A549 (cell line): ENCODE results near the gene RPS10. TPM values are rescaled to one million over a fixed set of nuclear protein-coding genes. Genes with fewer than 3 reads are reported as not detected.

ENCODE experiments used
- ATAC-seq, 2 experiments: fragments of 200-7000 bp in 1 of 2; fragments of >200 bp in 1 of 2; cut with Nextera tagmentation in 1 of 2; cut with Tn5 transposase in 1 of 2; 3 replicates each; pipeline versions ENCODE4 v1.8.0 to v1.9.1; 2018 to 2020; ENCODE audit warnings: mild to moderate bottlenecking in 1 of 2, moderate library complexity in 1 of 2
- CTCF ChIA-PET: fragments of 300-600 bp; sonication (Branson Sonifier 250); formaldehyde crosslinking; extraction: SDS; loops from one replicate; lab custom pipeline; 2021; ENCODE audit warnings: antibody characterized with exemption, inconsistent platforms; lab: Yijun Ruan, JAX
- POLR2A ChIA-PET: fragments of 350-600 bp; formaldehyde crosslinking; extraction: SDS; loops from one replicate; lab custom pipeline; 2021; ENCODE audit warnings: antibody characterized with exemption, inconsistent platforms; lab: Yijun Ruan, JAX
- DNase-seq, 2 experiments: peaks; one replicate each; pipeline versions ENCODE4 v3.0.0 to v3.0.0-alpha.2; 2011 to 2016; ENCODE audit warnings: low read depth in 1 of 2, low spot score in 1 of 2
- FAIRE-seq: peaks from 2 replicates; lab custom pipeline; 2011; peaks lifted over from hg19 to GRCh38; lab: Jason Lieb, UNC
- H3K27ac ChIP-seq, 2 experiments: fragments of >200 bp; sonication (Bioruptor Twin); formaldehyde crosslinking; 3 replicates each; pipeline ENCODE4 v1.5.1; 2016 to 2017
- H3K4me1 ChIP-seq: fragments of >200 bp; sonication (Bioruptor Twin); formaldehyde crosslinking; 3 replicates; pipeline ENCODE4 v1.6.1; 2016
- H3K4me2 ChIP-seq: fragments of >200 bp; sonication (Bioruptor Twin); formaldehyde crosslinking; 3 replicates; pipeline ENCODE4 v1.6.1; 2016
- H3K4me3 ChIP-seq: fragments of >200 bp; sonication (Bioruptor Twin); formaldehyde crosslinking; 3 replicates; pipeline ENCODE4 v1.5.1; 2016
- H3K9me3 ChIP-seq: fragments of >200 bp; sonication (Bioruptor Twin); formaldehyde crosslinking; 3 replicates; pipeline ENCODE4 v1.6.1; 2016
- CEBPB ChIP-seq, 2 experiments: fragments of >200 bp in 1 of 2; sonication (Bioruptor Twin) in 1 of 2; formaldehyde crosslinking in 1 of 2; IDR thresholded peaks; 2 replicates each; pipeline ENCODE4 v1.6.1; 2012 to 2016
- CHD2 ChIP-seq: fragments of 150-350 bp; IDR thresholded peaks from 2 replicates; pipeline ENCODE4 v1.6.1; 2014; ENCODE audit warnings: low read length; ENCODE audit not compliant: partially characterized antibody
- CHD4 ChIP-seq: fragments of 200-600 bp; sonication (generic); IDR thresholded peaks from 2 replicates; pipeline ENCODE4 v1.6.1; 2016; ENCODE audit warnings: antibody characterized with exemption, mild to moderate bottlenecking, borderline replicate concordance
- EHMT2 ChIP-seq: fragments of 200-600 bp; sonication (generic); IDR thresholded peaks from 2 replicates; pipeline ENCODE4 v1.6.1; 2016; ENCODE audit warnings: antibody characterized with exemption, low read depth, mild to moderate bottlenecking, moderate library complexity
- FOSL2 ChIP-seq, 2 experiments: fragments of 450-650 bp in 1 of 2; fragments of >200 bp in 1 of 2; sonication (Bioruptor Twin) in 1 of 2; formaldehyde crosslinking; IDR thresholded peaks; 2 replicates each; pipeline versions ENCODE4 v1.5.0 to v1.6.1; 2016 to 2020; ENCODE audit warnings: mild to moderate bottlenecking in 1 of 2, moderate library complexity in 1 of 2
- GATA3 ChIP-seq: IDR thresholded peaks from 2 replicates; pipeline ENCODE4 v1.6.1; 2012; ENCODE audit warnings: borderline replicate concordance
- HEYL ChIP-seq: fragments of 250-450 bp; sonication (Bioruptor Pico); IDR thresholded peaks from 2 replicates; pipeline ENCODE4 v1.8.0; 2021; ENCODE audit warnings: mild to moderate bottlenecking, moderate library complexity
- HOXB13 ChIP-seq: fragments of 250-450 bp; sonication (Bioruptor Pico); IDR thresholded peaks from 2 replicates; pipeline ENCODE4 v1.5.0; 2020; ENCODE audit warnings: low read depth, mild to moderate bottlenecking, moderate library complexity
- HOXB5 ChIP-seq: fragments of 250-450 bp; sonication (Bioruptor Pico); IDR thresholded peaks from 2 replicates; pipeline ENCODE4 v1.5.0; 2020; ENCODE audit warnings: mild to moderate bottlenecking, moderate library complexity
- JUN ChIP-seq, 2 experiments: fragments of >200 bp; sonication (Bioruptor Twin); formaldehyde crosslinking; IDR thresholded peaks; 2 replicates in 1 of 2; 3 replicates in 1 of 2; pipeline ENCODE4 v1.6.1; 2016 to 2017
- MAFK ChIP-seq: fragments of 450-650 bp; IDR thresholded peaks from 2 replicates; pipeline ENCODE4 v1.6.1; 2014; ENCODE audit not compliant: partially characterized antibody
- POLR2A ChIP-seq: IDR thresholded peaks from 2 replicates; pipeline ENCODE4 v1.6.1; 2012; ENCODE audit warnings: mild to moderate bottlenecking, low read length
- POLR2AphosphoS2 ChIP-seq: conservative IDR thresholded peaks from 2 replicates; pipeline ENCODE4 v1.6.1; 2012; ENCODE audit warnings: low read length, improper control_type of control experiment, inconsistent platforms
- RAD21 ChIP-seq, 2 experiments: fragments of >200 bp in 1 of 2; sonication (Bioruptor Twin) in 1 of 2; formaldehyde crosslinking in 1 of 2; IDR thresholded peaks in 1 of 2; conservative IDR thresholded peaks in 1 of 2; 2 replicates in 1 of 2; 3 replicates in 1 of 2; pipeline ENCODE4 v1.6.1; 2012 to 2018; ENCODE audit warnings: inconsistent platforms in 1 of 2
- RCOR1 ChIP-seq: fragments of 150-350 bp; IDR thresholded peaks from 2 replicates; pipeline ENCODE4 v1.6.1; 2014; ENCODE audit warnings: antibody characterized with exemption, low read length, low read depth
- RFX5 ChIP-seq: fragments of 450-650 bp; IDR thresholded peaks from 2 replicates; pipeline ENCODE4 v1.7.1; 2014; ENCODE audit warnings: antibody characterized with exemption, mild to moderate bottlenecking, moderate library complexity
- SREBF2 ChIP-seq: fragments of 450-650 bp; IDR thresholded peaks from 2 replicates; pipeline ENCODE4 v1.6.1; 2014; ENCODE audit warnings: mild to moderate bottlenecking, moderate library complexity
- TP53 ChIP-seq: fragments of 250-450 bp; sonication (Bioruptor Pico); IDR thresholded peaks from 2 replicates; pipeline ENCODE4 v1.5.0; 2021; ENCODE audit warnings: mild to moderate bottlenecking, moderate library complexity
- ZC3H11A ChIP-seq: fragments of 450-650 bp; IDR thresholded peaks from 2 replicates; pipeline ENCODE4 v1.6.1; 2014; ENCODE audit warnings: antibody characterized with exemption, mild to moderate bottlenecking
- ZFP36 ChIP-seq: fragments of 450-650 bp; IDR thresholded peaks from 2 replicates; pipeline ENCODE4 v1.6.1; 2014; ENCODE audit warnings: borderline replicate concordance; ENCODE audit not compliant: partially characterized antibody
- WGBS: methylation state at CpG from one replicate; pipeline ENCODE4 v1.1.6; 2017; ENCODE audit errors: missing lambda C conversion rate; 5-methylcytosine and 5-hydroxymethylcytosine counted together
- polyA plus RNA-seq, 4 experiments: library from polyadenylated mRNA; depleted of rRNA in 3 of 4; stranded (reverse); fragments of >200 nt; fragmentation: RNase III in 1 of 4; extraction: RNeasy Plus Mini Kit Qiagen cat#74134 plus additional on column Dnase treatment in 1 of 4; gene quantifications; 2 replicates in 3 of 4; 3 replicates in 1 of 4; pipeline ENCODE4 v1.2.3, GENCODE V29; 2011 to 2017
- TF ChIP-seq, protein P1 (sequence below): fragments of 250-450 bp; sonication (Bioruptor Pico); IDR thresholded peaks from 2 replicates; pipeline ENCODE4 v1.5.0; 2020; ENCODE audit warnings: low read depth, mild to moderate bottlenecking, moderate library complexity
- TF ChIP-seq, protein P2 (sequence below): fragments of 200-600 bp; sonication (generic); IDR thresholded peaks from 2 replicates; pipeline ENCODE4 v1.6.1; 2016; ENCODE audit warnings: antibody characterized with exemption, mild to moderate bottlenecking, moderate library complexity
- TF ChIP-seq, protein P3 (sequence below): fragments of >200 bp; sonication (Bioruptor Twin); formaldehyde crosslinking; IDR thresholded peaks from 3 replicates; pipeline ENCODE4 v1.6.1; 2016
- TF ChIP-seq, protein P4 (sequence below): fragments of 150-350 bp; IDR thresholded peaks from 2 replicates; pipeline ENCODE4 v1.6.1; 2014; ENCODE audit warnings: low read depth, mild to moderate bottlenecking, low read length
- TF ChIP-seq, protein P5 (sequence below): fragments of >200 bp; sonication (Bioruptor Twin); formaldehyde crosslinking; IDR thresholded peaks from 2 replicates; pipeline ENCODE4 v1.6.1; 2016

Gene RPS10
- polyA plus RNA-seq, 2 of the 4 experiments (the other 2 are of a cell fraction): 1,532 to 1,783 TPM

DNA sequence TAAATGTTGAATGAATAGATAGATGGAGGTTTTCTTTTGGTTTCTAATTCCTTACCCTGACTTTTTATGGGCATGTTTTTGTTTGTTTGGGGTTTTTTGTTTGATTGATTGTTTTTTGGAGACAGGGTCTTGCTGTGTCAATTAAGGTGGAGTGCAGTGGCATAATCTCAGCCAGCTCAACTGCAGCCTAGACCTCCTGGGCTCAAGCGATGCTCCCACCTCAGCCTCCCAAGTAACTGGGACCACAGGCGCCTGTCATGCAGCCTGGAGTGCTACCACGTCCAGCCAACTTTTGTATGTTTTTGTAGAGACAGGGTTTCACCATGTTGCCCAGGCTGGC lies 31.9 kb downstream of the RPS10 start:
- ATAC-seq (no peak), DNase-seq (no peak), FAIRE-seq (no peak)
- TF ChIP-seq CHD2: no peak
- TF ChIP-seq, protein P1, sequence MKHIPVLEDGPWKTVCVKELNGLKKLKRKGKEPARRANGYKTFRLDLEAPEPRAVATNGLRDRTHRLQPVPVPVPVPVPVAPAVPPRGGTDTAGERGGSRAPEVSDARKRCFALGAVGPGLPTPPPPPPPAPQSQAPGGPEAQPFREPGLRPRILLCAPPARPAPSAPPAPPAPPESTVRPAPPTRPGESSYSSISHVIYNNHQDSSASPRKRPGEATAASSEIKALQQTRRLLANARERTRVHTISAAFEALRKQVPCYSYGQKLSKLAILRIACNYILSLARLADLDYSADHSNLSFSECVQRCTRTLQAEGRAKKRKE (CRISPR knock-in tag): no peak
- no peak for TF ChIP-seq ZFP36
- TF ChIP-seq MAFK: no peak
- TF ChIP-seq RAD21 (conservative IDR thresholded peaks at IDR 0.05 in 1 of 2, IDR thresholded peaks at IDR 0.05 in 1 of 2): no peak
- TF ChIP-seq EHMT2: no peak
- TF ChIP-seq SREBF2: no peak
- no peak for TF ChIP-seq ZC3H11A
- TF ChIP-seq, protein P2, sequence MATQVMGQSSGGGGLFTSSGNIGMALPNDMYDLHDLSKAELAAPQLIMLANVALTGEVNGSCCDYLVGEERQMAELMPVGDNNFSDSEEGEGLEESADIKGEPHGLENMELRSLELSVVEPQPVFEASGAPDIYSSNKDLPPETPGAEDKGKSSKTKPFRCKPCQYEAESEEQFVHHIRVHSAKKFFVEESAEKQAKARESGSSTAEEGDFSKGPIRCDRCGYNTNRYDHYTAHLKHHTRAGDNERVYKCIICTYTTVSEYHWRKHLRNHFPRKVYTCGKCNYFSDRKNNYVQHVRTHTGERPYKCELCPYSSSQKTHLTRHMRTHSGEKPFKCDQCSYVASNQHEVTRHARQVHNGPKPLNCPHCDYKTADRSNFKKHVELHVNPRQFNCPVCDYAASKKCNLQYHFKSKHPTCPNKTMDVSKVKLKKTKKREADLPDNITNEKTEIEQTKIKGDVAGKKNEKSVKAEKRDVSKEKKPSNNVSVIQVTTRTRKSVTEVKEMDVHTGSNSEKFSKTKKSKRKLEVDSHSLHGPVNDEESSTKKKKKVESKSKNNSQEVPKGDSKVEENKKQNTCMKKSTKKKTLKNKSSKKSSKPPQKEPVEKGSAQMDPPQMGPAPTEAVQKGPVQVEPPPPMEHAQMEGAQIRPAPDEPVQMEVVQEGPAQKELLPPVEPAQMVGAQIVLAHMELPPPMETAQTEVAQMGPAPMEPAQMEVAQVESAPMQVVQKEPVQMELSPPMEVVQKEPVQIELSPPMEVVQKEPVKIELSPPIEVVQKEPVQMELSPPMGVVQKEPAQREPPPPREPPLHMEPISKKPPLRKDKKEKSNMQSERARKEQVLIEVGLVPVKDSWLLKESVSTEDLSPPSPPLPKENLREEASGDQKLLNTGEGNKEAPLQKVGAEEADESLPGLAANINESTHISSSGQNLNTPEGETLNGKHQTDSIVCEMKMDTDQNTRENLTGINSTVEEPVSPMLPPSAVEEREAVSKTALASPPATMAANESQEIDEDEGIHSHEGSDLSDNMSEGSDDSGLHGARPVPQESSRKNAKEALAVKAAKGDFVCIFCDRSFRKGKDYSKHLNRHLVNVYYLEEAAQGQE: no peak
- no peak for TF ChIP-seq TP53 (CRISPR knock-in tag)
- TF ChIP-seq RFX5: no peak
- Histone ChIP-seq H3K9me3 (peaks cover 3% of the 10 kb centered on the region; the same call in 1 of the 3 replicates), H3K4me2 (no peak overlapping the region; the same call in 2 of the 3 replicates), H3K4me1 (peaks cover 12% of the 10 kb centered on the region), H3K27ac (no peak overlapping the region), H3K4me3 (no peak overlapping the region)
- ChIA-PET POLR2A (no interaction called here), CTCF (interaction anchor here (1.1 to 2.5 kb wide), 4 partner anchors 8 to 146 kb away, joined by 3 to 8 read pairs (median 6); no protein-coding TSS in a partner anchor)
- 90% methylated on average over 3 of the region's 3 CpGs for WGBS

DNA sequence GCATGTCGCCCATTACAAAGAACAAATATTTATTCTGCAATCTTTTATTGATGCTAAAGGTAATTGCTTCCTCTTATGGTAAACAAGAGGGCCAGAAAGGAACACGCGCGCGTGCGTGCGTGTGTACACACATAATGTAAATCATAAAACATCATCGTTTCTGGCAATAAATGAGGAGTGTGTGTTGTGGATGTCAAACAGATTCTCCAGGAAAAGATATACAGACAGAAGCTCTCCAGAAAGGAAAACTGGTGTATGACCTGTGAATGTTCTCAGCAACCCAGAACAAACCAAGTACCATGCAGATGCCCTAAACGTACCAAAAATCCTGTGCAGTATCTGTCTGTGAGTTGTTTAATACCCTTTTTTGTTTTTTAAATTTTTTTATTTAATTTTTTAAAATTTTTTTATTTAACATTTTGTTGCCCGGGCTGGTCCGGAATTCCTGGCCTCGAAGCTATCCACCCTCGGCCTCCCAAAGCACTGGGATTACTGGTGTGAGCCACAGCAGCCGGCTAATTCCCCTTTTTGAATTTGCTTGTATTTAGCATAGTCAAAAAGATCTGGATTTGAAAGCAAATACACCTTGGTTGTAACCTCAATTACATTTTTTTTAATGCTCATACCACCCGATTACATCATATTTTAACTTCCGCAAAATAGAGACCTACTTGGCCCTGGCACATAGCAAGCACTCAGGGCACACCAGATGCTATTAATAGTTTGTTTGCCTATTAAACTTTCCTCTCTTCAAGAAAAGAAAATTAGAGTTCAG lies 32.5 kb downstream of the RPS10 start:
- 65% methylated on average over 16 of the region's 16 CpGs for WGBS
- Histone ChIP-seq H3K27ac (peak overlapping the region; percentile 61 to 99), H3K4me1 (peaks cover 12% of the 10 kb centered on the region), H3K4me2 (peak overlapping the region; percentile 78), H3K4me3 (peak overlapping the region; percentile 84), H3K9me3 (peaks cover 3% of the 10 kb centered on the region; the same call in 1 of the 3 replicates)
- POLR2A ChIA-PET: no interaction called here
- TF ChIP-seq POLR2AphosphoS2: no peak
- TF ChIP-seq, protein P3, sequence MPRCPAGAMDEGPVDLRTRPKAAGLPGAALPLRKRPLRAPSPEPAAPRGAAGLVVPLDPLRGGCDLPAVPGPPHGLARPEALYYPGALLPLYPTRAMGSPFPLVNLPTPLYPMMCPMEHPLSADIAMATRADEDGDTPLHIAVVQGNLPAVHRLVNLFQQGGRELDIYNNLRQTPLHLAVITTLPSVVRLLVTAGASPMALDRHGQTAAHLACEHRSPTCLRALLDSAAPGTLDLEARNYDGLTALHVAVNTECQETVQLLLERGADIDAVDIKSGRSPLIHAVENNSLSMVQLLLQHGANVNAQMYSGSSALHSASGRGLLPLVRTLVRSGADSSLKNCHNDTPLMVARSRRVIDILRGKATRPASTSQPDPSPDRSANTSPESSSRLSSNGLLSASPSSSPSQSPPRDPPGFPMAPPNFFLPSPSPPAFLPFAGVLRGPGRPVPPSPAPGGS: no peak
- TF ChIP-seq, protein P4, sequence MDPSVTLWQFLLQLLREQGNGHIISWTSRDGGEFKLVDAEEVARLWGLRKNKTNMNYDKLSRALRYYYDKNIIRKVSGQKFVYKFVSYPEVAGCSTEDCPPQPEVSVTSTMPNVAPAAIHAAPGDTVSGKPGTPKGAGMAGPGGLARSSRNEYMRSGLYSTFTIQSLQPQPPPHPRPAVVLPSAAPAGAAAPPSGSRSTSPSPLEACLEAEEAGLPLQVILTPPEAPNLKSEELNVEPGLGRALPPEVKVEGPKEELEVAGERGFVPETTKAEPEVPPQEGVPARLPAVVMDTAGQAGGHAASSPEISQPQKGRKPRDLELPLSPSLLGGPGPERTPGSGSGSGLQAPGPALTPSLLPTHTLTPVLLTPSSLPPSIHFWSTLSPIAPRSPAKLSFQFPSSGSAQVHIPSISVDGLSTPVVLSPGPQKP: no peak
- TF ChIP-seq, protein P5, sequence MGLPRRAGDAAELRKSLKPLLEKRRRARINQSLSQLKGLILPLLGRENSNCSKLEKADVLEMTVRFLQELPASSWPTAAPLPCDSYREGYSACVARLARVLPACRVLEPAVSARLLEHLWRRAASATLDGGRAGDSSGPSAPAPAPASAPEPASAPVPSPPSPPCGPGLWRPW: no peak
- no peak for TF ChIP-seq HOXB5 (CRISPR knock-in tag)
- TF ChIP-seq CHD2: no peak
- TF ChIP-seq JUN (IDR thresholded peaks at IDR 0.05): no peak
- TF ChIP-seq CEBPB (IDR thresholded peaks at IDR 0.05): no peak
- no peak for TF ChIP-seq FOSL2 (IDR thresholded peaks at IDR 0.05)
- no peak for TF ChIP-seq FOSL2 (CRISPR knock-in tag; IDR thresholded peaks at IDR 0.05)
- no peak for TF ChIP-seq POLR2A
- no peak for TF ChIP-seq RCOR1
- TF ChIP-seq HOXB13 (CRISPR knock-in tag): no peak
- no peak for TF ChIP-seq GATA3
- TF ChIP-seq CHD4: no peak
- no peak for TF ChIP-seq HEYL (CRISPR knock-in tag)
- no peak for FAIRE-seq
- no peak for DNase-seq
- ATAC-seq: 0 out of 6 replicates have a peak, but pooled peaks of 1 of the 2 experiments have one; percentile 1
- CTCF ChIA-PET: interaction anchor here (0.6 to 2.5 kb wide), 10 partner anchors 9 to 786 kb away, joined by 3 to 8 read pairs (median 3); no protein-coding TSS in a partner anchor
